ENCODE measurements around the gene EPB41L3. TPM values are rescaled to one million over a fixed set of nuclear protein-coding genes. Genes with fewer than 3 reads are reported as not detected.

The EPB41L3 gene
- total RNA-seq, 4 donors from 2014 or later = 97.3 to 403 (median 134) TPM

DNA sequence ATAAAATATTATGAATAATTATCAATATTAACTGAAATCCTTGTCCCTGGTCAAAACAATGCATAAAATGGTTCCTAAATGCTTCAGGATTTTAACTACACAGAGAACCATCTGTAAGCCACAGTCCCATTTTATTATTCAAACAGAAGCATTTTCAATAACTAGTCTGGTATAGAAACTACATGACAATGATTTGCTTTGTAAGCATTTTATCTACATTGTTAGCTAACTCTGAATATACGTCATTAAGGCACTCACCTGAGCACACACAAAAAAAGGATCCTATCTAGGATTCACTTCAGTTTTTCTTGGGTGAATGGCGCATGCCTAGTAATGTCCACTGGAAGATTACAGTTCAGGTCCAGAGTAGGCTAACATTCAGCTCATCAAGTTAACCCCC lies 22.8 kb downstream of the EPB41L3 start:
- intact Hi-C loops (cut with DNase I; ENCODE audit: low total_unique reads) = no loop called here
- no peak overlapping the region for H3K4me3 ChIP-seq
- no peak for DNase-seq
- peak overlapping the region in 1 of 4 donors; percentile 49 for H3K27ac ChIP-seq
- no peaks in the 10 kb centered on the region for H3K9me3 ChIP-seq
- in situ Hi-C loops (cut with MboI; ENCODE audit: low pct_ligation_motif_present in 1 of 4, low pct_unique_long_range_greater_than_20kb in 1 of 4, low sequenced_read_pairs in 3 of 4) = no loop called here
- no peaks in the 10 kb centered on the region for H3K27me3 ChIP-seq
- peaks cover 0 to 17% (median 5%) of the 10 kb centered on the region in 4 donors for H3K4me1 ChIP-seq
- TF ChIP-seq EP300 (IDR thresholded peaks at IDR 0.05; ENCODE audit: low read depth) (no peak), POLR2AphosphoS5 (IDR thresholded peaks at IDR 0.05) (no peak), POLR2A (IDR thresholded peaks at IDR 0.05) (no peak)
- TF ChIP-seq, protein P1, sequence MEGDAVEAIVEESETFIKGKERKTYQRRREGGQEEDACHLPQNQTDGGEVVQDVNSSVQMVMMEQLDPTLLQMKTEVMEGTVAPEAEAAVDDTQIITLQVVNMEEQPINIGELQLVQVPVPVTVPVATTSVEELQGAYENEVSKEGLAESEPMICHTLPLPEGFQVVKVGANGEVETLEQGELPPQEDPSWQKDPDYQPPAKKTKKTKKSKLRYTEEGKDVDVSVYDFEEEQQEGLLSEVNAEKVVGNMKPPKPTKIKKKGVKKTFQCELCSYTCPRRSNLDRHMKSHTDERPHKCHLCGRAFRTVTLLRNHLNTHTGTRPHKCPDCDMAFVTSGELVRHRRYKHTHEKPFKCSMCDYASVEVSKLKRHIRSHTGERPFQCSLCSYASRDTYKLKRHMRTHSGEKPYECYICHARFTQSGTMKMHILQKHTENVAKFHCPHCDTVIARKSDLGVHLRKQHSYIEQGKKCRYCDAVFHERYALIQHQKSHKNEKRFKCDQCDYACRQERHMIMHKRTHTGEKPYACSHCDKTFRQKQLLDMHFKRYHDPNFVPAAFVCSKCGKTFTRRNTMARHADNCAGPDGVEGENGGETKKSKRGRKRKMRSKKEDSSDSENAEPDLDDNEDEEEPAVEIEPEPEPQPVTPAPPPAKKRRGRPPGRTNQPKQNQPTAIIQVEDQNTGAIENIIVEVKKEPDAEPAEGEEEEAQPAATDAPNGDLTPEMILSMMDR (IDR thresholded peaks at IDR 0.05) = no peak
- 73 to 80% methylated on average over 2 of the region's 2 CpGs for WGBS, 2 donors (ENCODE audit: low coverage in 1 of 2)
- no peaks in the 10 kb centered on the region for H3K36me3 ChIP-seq

DNA sequence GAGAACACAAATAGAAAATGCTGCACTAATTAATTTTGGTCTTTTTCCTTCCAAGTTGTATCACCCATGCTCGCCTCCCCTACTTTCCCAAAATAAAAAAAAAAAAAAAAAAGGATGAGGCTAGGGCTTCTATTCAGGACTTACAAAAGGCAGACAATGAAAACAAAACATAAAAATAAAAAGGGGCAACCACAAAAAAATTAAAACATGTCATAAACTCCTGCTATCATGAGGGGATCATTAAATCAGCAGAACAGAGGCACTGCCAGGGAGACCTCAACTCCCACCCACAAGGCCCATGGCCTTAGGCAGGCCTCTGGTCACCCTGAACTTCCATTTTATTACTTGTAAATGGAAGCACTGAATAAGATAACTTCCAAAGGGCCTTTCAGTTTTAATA lies 23.3 kb downstream of the EPB41L3 start:
- Histone ChIP-seq H3K27me3 (no peaks in the 10 kb centered on the region), H3K4me1 (peaks cover 0 to 23% (median 5%) of the 10 kb centered on the region in 4 donors), H3K9me3 (no peaks in the 10 kb centered on the region), H3K27ac (peak overlapping the region in 1 of 4 donors; percentile 49), H3K36me3 (no peaks in the 10 kb centered on the region), H3K4me3 (no peak overlapping the region)
- intact Hi-C loops (cut with DNase I; ENCODE audit: low total_unique reads) = no loop called here
- TF ChIP-seq EP300 (IDR thresholded peaks at IDR 0.05; ENCODE audit: low read depth) (no peak), POLR2AphosphoS5 (IDR thresholded peaks at IDR 0.05) (no peak), POLR2A (IDR thresholded peaks at IDR 0.05) (no peak)
- 55 to 67% methylated on average over 1 of the region's 1 CpG for WGBS, 2 donors (ENCODE audit: low coverage in 1 of 2)
- DNase-seq = no peak
- in situ Hi-C loops (cut with MboI; ENCODE audit: low pct_ligation_motif_present in 1 of 4, low pct_unique_long_range_greater_than_20kb in 1 of 4, low sequenced_read_pairs in 3 of 4) = no loop called here

DNA sequence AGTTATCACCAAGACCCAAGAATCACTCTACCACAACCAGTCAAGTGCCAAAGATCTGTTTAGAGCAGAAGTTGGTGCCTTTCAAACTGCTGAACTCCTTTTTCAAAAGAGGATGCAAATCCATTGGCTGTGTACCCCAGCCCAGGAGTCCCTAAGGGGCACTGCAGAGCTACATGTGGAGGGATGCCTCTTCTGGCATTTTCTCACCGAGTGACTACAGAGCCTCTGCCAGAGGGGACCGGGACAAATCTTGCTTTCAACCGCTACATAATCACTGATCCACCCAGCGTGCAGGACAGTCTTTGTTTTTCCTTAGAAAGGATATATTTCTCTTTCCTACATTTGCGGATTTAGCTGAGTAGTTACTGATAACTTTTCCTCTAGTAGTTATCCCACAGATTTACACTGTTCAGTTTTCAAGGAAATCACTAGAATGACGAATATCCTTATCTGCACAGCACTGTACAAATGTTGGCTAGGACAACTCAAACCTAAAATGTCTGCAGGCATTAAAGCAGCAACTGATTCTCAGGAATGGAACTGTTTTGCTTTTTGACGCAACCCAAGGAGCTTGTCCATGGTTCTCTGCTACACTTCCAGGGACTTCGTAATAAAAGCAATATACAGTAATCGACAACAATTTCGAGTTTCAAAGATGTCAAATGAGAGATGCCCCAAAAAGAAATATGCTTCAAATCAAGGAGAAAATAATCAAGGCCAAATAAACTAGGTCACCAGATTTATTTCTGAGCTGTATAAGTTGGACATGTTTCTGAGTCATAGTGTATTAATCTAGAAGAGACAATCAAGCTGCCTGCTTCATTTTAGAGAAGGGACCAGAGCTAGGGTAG lies 24.1 kb downstream of the EPB41L3 start:
- Histone ChIP-seq H3K27me3 (no peaks in the 10 kb centered on the region), H3K4me1 (peaks cover 0 to 30% (median 5%) of the 10 kb centered on the region in 4 donors), H3K9me3 (no peaks in the 10 kb centered on the region), H3K4me3 (no peak overlapping the region), H3K36me3 (no peaks in the 10 kb centered on the region), H3K27ac (peak overlapping the region in 2 of 4 donors; percentile 42 to 49)
- in situ Hi-C loops (cut with MboI; ENCODE audit: low pct_ligation_motif_present in 1 of 4, low pct_unique_long_range_greater_than_20kb in 1 of 4, low sequenced_read_pairs in 3 of 4) (no loop called here), intact Hi-C loops (cut with DNase I; ENCODE audit: low total_unique reads) (no loop called here)
- no peak for DNase-seq
- WGBS, 2 donors (ENCODE audit: low coverage in 1 of 2) = 60 to 61% methylated on average over 3 to 10 of the region's 10 CpGs
- TF ChIP-seq POLR2A (IDR thresholded peaks at IDR 0.05) = no peak
- TF ChIP-seq POLR2AphosphoS5 (IDR thresholded peaks at IDR 0.05) = no peak

DNA sequence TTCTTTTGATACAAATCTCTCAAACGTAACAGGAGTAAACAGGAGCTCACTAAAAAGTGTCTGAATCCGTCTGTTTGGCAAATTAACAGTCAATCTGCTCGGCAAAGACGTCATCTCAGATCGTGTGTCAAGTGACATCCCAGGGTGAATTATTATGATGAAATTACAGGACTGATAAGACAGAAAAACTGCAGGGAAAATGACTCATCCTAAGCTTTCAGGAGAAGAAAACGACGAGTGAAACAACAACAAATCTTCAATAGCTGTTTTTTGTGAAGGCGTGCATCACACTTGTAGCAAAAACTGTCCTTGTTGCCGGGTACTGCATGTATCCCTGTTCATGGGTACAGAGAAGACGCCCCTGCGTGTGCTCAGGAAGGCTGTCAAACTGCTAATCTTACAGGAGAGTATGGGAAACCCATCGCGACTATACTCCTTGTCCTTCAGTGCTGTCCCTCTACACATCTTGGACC lies 24.9 kb downstream of the EPB41L3 start:
- no peaks in the 10 kb centered on the region for H3K9me3 ChIP-seq
- no peaks in the 10 kb centered on the region for H3K27me3 ChIP-seq
- no peaks in the 10 kb centered on the region for H3K36me3 ChIP-seq
- peak overlapping the region in 2 of 4 donors; percentile 39 to 42 for H3K27ac ChIP-seq
- H3K4me3 ChIP-seq = no peak overlapping the region
- TF ChIP-seq, protein P1 (IDR thresholded peaks at IDR 0.05) = no peak
- TF ChIP-seq POLR2A (IDR thresholded peaks at IDR 0.05) (no peak), POLR2AphosphoS5 (IDR thresholded peaks at IDR 0.05) (no peak), EP300 (IDR thresholded peaks at IDR 0.05; ENCODE audit: low read depth) (no peak)
- in situ Hi-C loops (cut with MboI; ENCODE audit: low pct_ligation_motif_present in 1 of 4, low pct_unique_long_range_greater_than_20kb in 1 of 4, low sequenced_read_pairs in 3 of 4) = no loop called here
- intact Hi-C loops (cut with DNase I; ENCODE audit: low total_unique reads) = no loop called here
- H3K4me1 ChIP-seq = peaks cover 1 to 36% (median 6%) of the 10 kb centered on the region in 4 donors
- 52 to 65% methylated on average over 5 to 13 of the region's 13 CpGs for WGBS, 2 donors (ENCODE audit: low coverage in 1 of 2)
- DNase-seq = no peak

DNA sequence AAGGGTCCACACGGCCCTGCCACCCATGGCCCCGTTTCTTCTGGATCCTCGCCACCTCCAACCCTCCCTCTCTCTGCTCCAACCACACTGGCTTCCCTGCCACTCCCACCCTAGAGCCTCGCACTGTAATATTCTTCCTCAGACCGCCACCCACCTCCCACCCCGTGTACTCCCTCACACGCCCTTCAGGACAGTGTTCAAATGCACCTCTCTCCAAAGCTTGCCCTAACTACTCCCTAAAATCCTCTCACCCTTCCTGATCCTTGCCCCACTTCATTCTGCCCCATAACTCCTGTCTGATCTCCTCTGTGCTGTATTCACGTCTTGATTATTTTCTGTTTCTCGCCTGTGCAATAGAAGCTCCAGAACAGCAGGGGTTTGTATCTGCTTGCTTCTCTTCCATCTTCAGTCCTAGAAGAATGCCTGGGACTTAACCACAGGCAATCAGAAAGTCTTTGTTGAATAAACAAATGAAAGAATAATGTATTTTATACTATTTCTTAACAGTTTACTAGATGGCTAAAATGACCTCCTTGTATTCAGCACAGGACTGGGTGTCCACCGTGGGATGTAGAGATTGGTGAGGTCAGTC lies 25.5 kb downstream of the EPB41L3 start:
- peaks cover 5 to 42% (median 7%) of the 10 kb centered on the region in 4 donors for H3K4me1 ChIP-seq
- intact Hi-C loops (cut with DNase I; ENCODE audit: low total_unique reads) (no loop called here), in situ Hi-C loops (cut with MboI; ENCODE audit: low pct_ligation_motif_present in 1 of 4, low pct_unique_long_range_greater_than_20kb in 1 of 4, low sequenced_read_pairs in 3 of 4) (no loop called here)
- no peaks in the 10 kb centered on the region for H3K9me3 ChIP-seq
- 75 to 78% methylated on average over 8 to 10 of the region's 10 CpGs for WGBS, 2 donors (ENCODE audit: low coverage in 1 of 2)
- H3K27me3 ChIP-seq = no peaks in the 10 kb centered on the region
- DNase-seq = no peak
- peak overlapping the region in 1 of 4 donors; percentile 39 for H3K27ac ChIP-seq
- no peak for TF ChIP-seq POLR2A (IDR thresholded peaks at IDR 0.05)
- no peak for TF ChIP-seq POLR2AphosphoS5 (IDR thresholded peaks at IDR 0.05)
- no peak for TF ChIP-seq EP300 (IDR thresholded peaks at IDR 0.05; ENCODE audit: low read depth)
- TF ChIP-seq, protein P1 (IDR thresholded peaks at IDR 0.05) = no peak
- H3K36me3 ChIP-seq = no peaks in the 10 kb centered on the region
- H3K4me3 ChIP-seq = no peak overlapping the region
